Activated CD4-positive, alpha-beta T cell treated with anti-CD3 and anti-CD28 coated beads, Interleukin-2, amount 10 ng/mL, durations not matched to agents 24 days and 14 days (primary cell): ENCODE results near the gene MYO1H. TPM values are rescaled to one million over a fixed set of nuclear protein-coding genes. Genes with fewer than 3 reads are reported as not detected.

Experiments used
- DNase-seq: peaks from one replicate; pipeline ENCODE4 v3.0.0; 2022
- H3K27ac Mint-ChIP-seq: one replicate; pipeline ENCODE4 v1.8.0; 2022; ENCODE audit warnings: mild to moderate bottlenecking, mixed read lengths
- H3K27me3 Mint-ChIP-seq: one replicate; pipeline ENCODE4 v1.8.0; 2022; ENCODE audit warnings: mixed read lengths
- H3K36me3 Mint-ChIP-seq: one replicate; pipeline ENCODE4 v1.8.0; 2022; ENCODE audit warnings: low read depth, mild to moderate bottlenecking, mixed read lengths
- H3K4me1 Mint-ChIP-seq: one replicate; pipeline ENCODE4 v1.8.0; 2021; ENCODE audit warnings: mixed read lengths
- H3K4me3 Mint-ChIP-seq: one replicate; pipeline ENCODE4 v1.8.0; 2022; ENCODE audit warnings: mild to moderate bottlenecking, moderate library complexity, mixed read lengths
- H3K9me3 Mint-ChIP-seq: one replicate; pipeline ENCODE4 v1.8.0; 2021; ENCODE audit warnings: mixed read lengths
- intact Hi-C: fragments of 100-400 bp; cut with micrococcal nuclease; formaldehyde crosslinking; loops from one replicate; pipeline ENCODE4 v1.15.1; 2023
- total RNA-seq: library from RNA; stranded (reverse); gene quantifications from 2 replicates; pipeline ENCODE4 v1.2.3, GENCODE V29; 2022

Gene MYO1H
- total RNA-seq, 1 donor from 2014 or later, result not detected

DNA sequence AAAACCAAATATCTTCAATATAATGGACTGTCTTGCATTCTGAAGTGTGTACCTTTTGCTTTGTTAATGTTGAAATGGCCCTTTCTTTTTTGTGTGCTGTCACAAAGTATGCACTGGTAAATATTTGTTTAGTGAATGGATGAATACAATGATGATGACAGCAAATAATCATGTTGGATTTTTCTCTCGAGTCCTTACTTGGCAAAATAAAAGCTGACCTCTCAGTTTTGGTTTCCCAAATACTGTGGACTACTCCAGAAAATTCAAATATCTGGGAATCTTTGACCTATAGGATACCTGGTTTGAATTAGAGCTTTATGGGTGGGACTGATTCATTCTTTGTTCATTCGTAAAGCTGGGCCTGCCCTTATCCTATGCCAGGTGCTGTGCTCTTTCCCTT, 135.2 kb downstream of the MYO1H start:
- H3K27me3 Mint-ChIP-seq, result no peaks in the 10 kb centered on the region
- peaks cover 12% of the 10 kb centered on the region for H3K4me1 Mint-ChIP-seq
- no peak overlapping the region for H3K4me3 Mint-ChIP-seq
- H3K36me3 Mint-ChIP-seq, result peaks cover 23% of the 10 kb centered on the region
- no peak overlapping the region for H3K27ac Mint-ChIP-seq
- H3K9me3 Mint-ChIP-seq, result no peaks in the 10 kb centered on the region
- DNase-seq, result no peak
- intact Hi-C loops, result no loop called here

DNA sequence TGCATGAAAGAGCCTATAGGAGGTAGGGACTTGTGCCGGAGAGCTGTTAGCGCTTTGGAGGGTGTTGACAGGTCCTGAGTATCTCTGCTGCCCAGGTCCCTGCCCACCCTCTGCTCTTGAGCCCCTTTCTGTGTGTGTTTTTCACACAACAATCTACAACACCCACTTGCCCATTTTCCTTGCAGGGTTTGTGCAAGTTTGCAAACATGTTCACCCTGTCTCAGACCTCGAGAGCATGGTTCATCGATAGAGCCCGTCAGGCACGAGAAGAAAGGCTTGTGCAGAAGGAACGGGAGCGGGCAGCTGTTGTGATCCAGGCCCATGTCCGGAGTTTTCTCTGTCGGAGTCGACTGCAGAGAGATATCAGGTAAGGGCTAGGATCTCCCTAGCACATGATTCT, 135.6 kb downstream of the MYO1H start:
- Mint-ChIP-seq H3K9me3 (no peaks in the 10 kb centered on the region), H3K4me3 (no peak overlapping the region), H3K36me3 (peaks cover 25% of the 10 kb centered on the region), H3K4me1 (peaks cover 12% of the 10 kb centered on the region), H3K27me3 (no peaks in the 10 kb centered on the region), H3K27ac (no peak overlapping the region)
- intact Hi-C loops, result no loop called here
- no peak for DNase-seq

DNA sequence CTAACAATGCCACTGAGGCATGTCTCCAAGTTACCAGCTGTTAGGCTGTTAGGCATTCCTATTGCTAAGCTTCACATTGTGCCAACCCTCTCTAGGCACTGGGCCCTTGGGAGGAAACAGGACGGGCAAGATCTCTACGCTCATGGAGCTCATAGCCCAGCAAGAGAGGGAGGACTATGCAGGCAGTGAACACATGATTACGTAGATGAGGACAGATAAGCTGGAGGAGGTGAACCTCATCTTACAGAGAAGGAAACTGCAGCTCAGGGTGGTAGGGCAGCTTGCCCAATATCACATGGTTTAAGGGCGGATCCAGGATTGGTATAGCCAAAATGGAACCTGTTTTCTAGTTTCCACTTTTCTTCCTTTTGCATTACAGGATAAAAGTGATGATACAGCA, 137.5 kb downstream of the MYO1H start:
- no peak overlapping the region for H3K27ac Mint-ChIP-seq
- peaks cover 35% of the 10 kb centered on the region for H3K36me3 Mint-ChIP-seq
- no peaks in the 10 kb centered on the region for H3K4me1 Mint-ChIP-seq
- no peak for DNase-seq
- H3K9me3 Mint-ChIP-seq, result no peaks in the 10 kb centered on the region
- H3K27me3 Mint-ChIP-seq, result no peaks in the 10 kb centered on the region
- intact Hi-C loops, result no loop called here
- H3K4me3 Mint-ChIP-seq, result no peak overlapping the region

DNA sequence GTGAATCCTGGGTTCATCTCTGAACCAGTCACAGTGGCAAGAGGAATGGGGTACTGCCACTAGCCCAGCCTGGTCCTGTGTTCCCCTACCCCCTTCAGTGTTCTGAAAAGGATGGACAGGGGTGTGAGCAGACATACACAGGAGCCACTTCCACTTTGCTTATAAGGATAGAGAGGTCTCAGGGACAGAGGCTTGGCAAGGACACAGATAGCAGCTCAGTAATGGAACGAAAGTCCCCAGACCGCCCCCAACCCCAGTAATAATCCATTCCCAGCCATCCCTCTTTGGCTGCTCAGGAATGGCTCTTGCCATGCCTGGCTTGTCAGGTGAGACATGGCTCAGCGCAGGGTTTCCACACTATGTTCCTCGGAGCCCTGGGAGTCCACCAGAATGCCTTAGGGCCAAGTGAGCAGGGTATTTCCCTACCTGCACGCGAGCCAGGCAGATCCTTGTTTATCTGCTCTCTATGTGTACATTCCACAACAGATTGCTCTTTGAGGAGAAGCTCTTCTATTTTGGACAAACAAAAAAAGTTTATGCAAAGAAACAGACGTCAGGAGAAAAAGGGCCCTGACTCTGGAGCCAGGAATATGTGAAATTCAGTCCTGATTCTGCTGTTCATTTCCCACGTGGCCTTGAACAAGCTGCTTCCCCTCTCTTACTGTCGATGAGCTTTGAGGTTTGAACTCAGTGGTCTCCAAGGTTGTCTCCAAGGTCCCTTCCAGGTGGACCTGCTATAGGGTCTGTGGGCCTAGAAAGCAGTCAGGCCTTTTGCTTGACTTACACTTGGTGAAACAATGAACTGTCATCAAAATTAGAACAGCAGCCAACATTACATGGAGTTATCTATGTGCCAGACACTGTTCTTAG, 139.7 kb downstream of the MYO1H start:
- Mint-ChIP-seq H3K4me1 (no peaks in the 10 kb centered on the region), H3K4me3 (no peak overlapping the region), H3K36me3 (peaks cover 40% of the 10 kb centered on the region), H3K27ac (no peak overlapping the region), H3K27me3 (no peaks in the 10 kb centered on the region), H3K9me3 (no peaks in the 10 kb centered on the region)
- intact Hi-C loops, result no loop called here
- DNase-seq, result no peak

DNA sequence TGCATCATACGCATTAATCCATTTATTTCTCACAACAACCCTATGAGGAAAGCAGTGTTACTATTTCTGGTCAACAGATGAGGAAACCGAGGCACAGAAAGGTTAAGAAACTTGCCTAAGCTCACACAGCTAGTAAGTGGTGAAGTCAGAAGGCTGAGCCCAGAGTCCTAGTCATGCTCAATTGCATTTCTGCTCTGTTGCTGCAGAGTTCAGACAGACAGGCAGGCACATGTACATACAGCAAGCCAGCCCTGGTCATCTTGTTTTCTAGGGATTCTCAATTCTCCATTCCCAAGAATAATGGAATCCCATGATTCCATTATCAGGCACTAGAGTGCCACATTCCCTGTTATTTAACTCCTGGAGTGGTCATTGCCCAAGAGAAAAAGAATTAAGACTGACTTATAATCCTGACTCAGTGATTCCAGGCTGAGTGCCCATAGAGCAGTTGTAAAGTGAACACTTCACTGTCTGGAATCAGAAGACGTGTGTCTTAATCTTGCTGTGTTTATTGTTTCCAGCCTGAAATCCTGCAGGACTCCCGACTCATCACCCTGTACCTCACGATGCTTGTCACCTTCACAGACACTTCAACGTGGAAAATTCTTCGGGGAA, 140.5 kb downstream of the MYO1H start:
- intact Hi-C loops, result no loop called here

DNA sequence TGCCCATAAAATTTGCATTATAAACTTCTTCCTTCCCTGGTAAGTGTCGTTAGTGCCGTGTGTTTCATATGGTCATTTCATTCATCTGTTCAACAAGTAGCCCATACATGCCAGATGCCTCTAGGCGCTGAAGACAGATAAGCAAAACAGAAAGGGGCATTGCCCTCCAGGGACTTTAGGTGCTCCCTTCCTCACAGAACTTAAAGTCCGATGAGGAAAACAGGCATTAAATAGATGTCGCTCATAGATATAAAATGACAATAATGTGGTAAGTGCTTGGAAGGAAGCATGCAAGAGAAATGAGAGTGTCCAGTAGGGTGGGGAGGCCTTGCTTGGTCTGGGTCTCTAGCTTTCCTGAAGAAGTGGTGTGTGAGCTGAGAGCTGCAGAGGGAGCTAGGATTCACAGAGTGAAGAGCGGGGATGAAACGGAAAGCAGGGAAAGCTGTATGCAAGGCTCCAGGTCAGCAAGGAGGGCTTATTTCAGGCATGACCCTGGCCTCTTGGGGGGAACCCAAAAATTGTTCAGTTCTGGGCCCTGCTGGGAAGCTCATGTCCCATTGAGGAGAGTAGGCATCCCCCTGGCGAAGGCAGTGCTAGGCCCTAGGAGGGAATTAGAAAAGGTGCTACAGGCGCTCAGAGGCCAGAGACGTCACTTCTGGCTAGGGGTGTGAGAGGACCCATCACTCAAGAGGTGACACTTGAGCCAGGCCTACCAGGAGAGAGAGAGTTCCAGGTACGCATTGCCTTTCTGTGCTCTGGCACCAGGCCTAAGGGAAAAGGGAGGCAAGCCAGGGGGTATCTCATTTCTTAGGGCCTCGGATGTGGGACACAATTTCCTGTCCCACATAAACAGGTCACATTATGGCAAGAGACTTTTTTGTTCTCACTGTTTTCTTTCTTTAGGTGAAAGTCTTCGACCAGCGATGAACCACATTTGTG, 141.6 kb downstream of the MYO1H start:
- DNase-seq, result no peak
- intact Hi-C loops, result no loop called here
- H3K27ac Mint-ChIP-seq, result no peak overlapping the region
- H3K36me3 Mint-ChIP-seq, result peaks cover 40% of the 10 kb centered on the region
- no peaks in the 10 kb centered on the region for H3K4me1 Mint-ChIP-seq
- H3K4me3 Mint-ChIP-seq, result no peak overlapping the region
- no peaks in the 10 kb centered on the region for H3K27me3 Mint-ChIP-seq
- no peaks in the 10 kb centered on the region for H3K9me3 Mint-ChIP-seq

More for the DNA sequence above, 140.5 kb downstream of the MYO1H start:
- no peaks in the 10 kb centered on the region for H3K4me1 Mint-ChIP-seq
- no peaks in the 10 kb centered on the region for H3K27me3 Mint-ChIP-seq
- peaks cover 40% of the 10 kb centered on the region for H3K36me3 Mint-ChIP-seq
- no peaks in the 10 kb centered on the region for H3K9me3 Mint-ChIP-seq
- no peak overlapping the region for H3K4me3 Mint-ChIP-seq
- no peak overlapping the region for H3K27ac Mint-ChIP-seq
- DNase-seq, result no peak

DNA sequence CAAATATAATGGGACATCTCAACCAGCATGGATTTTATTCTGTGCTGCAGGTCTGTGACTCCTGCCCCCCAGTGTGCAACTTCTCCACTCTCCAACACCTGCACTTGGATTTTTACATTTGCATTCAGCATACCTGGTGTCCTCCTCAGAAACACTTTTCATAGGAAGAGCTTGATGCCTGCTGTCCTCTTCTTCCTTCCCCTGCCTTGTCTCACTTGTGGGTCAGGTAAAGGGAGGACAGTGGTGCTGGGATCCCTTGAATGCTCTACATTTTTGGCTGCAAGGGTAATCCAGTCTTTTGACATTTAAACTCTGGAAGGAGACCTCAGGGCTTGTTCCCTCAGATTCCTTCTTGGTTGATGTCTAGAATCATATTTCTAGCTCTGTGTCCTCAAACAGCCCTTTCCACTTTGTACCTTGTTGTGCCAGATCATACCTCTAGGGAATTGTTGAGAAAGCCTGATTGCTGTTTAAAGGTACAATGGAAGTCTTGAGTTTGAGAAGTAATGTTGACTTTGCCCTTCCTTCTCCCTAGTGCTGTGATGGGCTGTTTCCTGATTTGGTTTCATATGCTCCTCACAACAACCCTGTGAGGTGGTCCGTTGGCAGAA, 142.4 kb downstream of the MYO1H start:
- H3K27ac Mint-ChIP-seq, result no peak overlapping the region
- H3K9me3 Mint-ChIP-seq, result no peaks in the 10 kb centered on the region
- DNase-seq, result no peak
- intact Hi-C loops, result no loop called here
- H3K4me3 Mint-ChIP-seq, result no peak overlapping the region
- H3K36me3 Mint-ChIP-seq, result peaks cover 41% of the 10 kb centered on the region
- peaks cover 3% of the 10 kb centered on the region for H3K4me1 Mint-ChIP-seq
- H3K27me3 Mint-ChIP-seq, result no peaks in the 10 kb centered on the region

DNA sequence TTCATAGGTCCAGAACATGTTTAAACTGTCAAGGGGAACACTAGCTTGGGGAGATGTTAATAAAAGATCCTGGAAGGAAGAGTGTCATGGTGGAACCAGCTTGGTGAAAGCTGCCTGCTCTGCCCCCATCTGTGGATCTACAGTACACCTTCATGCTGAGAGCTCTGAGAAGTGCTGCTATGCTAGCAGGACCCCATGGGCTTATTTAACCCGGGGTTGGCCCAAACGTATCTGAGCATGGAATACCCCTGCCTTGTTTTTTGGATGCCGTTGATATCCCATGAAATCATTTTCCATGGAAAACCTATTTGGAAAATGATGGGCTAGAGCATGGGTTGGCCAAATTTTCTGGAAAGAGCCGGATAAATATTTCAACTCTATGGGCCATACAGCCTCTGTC, 144.0 kb downstream of the MYO1H start:
- Mint-ChIP-seq H3K4me3 (no peak overlapping the region), H3K36me3 (peaks cover 38% of the 10 kb centered on the region), H3K27me3 (no peaks in the 10 kb centered on the region), H3K27ac (no peak overlapping the region), H3K4me1 (peaks cover 4% of the 10 kb centered on the region), H3K9me3 (no peaks in the 10 kb centered on the region)
- no peak for DNase-seq
- intact Hi-C loops, result no loop called here

DNA sequence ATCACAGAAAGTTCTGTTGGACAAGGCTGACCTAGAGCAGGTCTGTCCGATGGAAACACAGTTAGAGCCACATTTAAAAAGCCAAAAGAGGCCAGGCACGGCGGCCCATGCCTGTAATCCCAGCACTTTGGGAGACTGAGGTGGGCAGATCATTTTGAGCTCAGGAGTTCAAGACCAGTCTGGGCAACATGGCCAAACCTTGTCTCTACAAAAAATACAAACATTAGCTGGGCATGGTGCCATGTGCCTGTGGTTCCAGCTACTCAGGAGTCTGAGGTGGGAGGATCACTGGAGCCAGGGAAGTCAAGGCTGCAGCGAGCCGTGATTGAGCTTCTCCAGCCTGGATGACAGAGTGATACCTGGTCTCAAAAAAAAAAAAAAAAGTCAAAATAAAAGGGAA, 144.7 kb downstream of the MYO1H start:
- peaks cover 38% of the 10 kb centered on the region for H3K36me3 Mint-ChIP-seq
- H3K4me1 Mint-ChIP-seq, result peaks cover 4% of the 10 kb centered on the region

DNA sequence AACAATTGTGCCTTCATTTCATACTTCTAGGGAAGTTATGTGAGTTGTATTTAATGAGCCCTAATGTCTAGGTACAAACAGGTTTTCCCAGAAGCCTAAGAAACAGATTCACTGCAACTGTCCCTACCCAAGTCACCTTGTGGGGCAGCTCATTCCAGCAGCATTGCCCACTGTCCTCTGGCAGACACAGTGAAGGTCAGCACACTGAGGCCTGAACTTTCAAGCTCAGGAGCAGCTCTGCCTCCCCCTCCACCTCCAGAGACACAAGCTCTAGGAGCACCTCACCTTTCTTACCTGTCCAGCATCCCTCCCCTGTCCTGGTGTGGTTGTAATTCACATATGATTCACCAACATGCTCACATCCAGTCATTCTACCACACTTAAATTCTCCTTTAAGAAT, 145.4 kb downstream of the MYO1H start:
- Mint-ChIP-seq H3K27me3 (no peaks in the 10 kb centered on the region), H3K9me3 (no peaks in the 10 kb centered on the region), H3K4me3 (no peak overlapping the region), H3K36me3 (peaks cover 37% of the 10 kb centered on the region), H3K4me1 (peaks cover 4% of the 10 kb centered on the region), H3K27ac (peak overlapping the region; percentile 30)
- no peak for DNase-seq
- intact Hi-C loops, result no loop called here

More for the DNA sequence above, 144.7 kb downstream of the MYO1H start:
- DNase-seq, result no peak
- Mint-ChIP-seq H3K4me3 (no peak overlapping the region), H3K9me3 (no peaks in the 10 kb centered on the region), H3K27me3 (no peaks in the 10 kb centered on the region), H3K27ac (no peak overlapping the region)
- intact Hi-C loops, result no loop called here

DNA sequence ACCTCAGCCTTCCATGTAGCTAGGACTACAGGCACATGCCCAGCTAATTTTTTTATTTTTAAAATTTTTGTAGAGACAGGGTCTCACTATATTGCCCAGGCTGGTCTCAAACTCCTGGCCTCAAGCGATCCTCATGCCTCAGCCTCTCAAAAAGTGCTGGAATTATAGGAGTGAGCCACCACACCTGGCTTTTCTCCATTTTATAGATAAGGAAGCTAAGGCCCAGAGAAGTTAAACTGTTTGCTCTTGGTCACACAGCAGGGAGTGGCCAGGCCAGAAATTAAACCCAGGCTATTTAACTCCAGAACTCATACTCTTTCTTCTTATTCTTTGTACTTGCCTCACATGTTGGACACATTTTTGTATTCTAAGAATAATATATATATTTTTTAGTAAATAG, 146.2 kb downstream of the MYO1H start:
- DNase-seq, result no peak
- H3K36me3 Mint-ChIP-seq, result peaks cover 37% of the 10 kb centered on the region
- intact Hi-C loops, result no loop called here
- H3K27ac Mint-ChIP-seq, result no peak overlapping the region
- H3K9me3 Mint-ChIP-seq, result no peaks in the 10 kb centered on the region
- H3K4me3 Mint-ChIP-seq, result no peak overlapping the region
- no peaks in the 10 kb centered on the region for H3K27me3 Mint-ChIP-seq
- peaks cover 4% of the 10 kb centered on the region for H3K4me1 Mint-ChIP-seq

DNA sequence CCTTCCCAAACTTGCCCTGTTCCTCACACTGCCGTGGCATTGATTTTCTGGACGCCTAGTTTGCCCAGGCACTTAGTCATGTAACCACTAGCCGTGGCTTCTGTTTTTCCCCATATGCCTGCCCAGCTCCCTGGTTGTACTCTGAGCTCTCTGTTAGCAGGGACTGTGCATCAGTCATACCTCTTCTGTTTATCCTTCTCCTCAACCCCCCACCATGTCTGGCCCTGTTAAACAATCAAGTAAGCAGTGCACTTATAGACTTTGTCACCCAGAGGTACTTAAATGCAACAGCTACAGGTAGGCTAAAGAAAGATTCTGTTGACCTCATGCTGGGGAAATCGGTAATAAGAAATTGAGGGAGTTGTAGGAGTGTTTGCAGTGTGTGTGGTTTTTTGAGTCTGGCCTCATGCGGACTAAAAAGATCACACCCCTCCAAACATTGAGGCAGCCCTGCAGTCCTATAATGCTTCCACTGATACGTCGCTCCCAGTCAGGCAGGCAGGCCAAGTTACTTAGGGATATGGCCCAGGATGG, 146.7 kb downstream of the MYO1H start:
- peaks cover 33% of the 10 kb centered on the region for H3K36me3 Mint-ChIP-seq
- intact Hi-C loops, result no loop called here
- H3K27me3 Mint-ChIP-seq, result no peaks in the 10 kb centered on the region
- H3K4me1 Mint-ChIP-seq, result peaks cover 4% of the 10 kb centered on the region
- H3K9me3 Mint-ChIP-seq, result no peaks in the 10 kb centered on the region
- no peak overlapping the region for H3K27ac Mint-ChIP-seq
- DNase-seq, result no peak
- no peak overlapping the region for H3K4me3 Mint-ChIP-seq

DNA sequence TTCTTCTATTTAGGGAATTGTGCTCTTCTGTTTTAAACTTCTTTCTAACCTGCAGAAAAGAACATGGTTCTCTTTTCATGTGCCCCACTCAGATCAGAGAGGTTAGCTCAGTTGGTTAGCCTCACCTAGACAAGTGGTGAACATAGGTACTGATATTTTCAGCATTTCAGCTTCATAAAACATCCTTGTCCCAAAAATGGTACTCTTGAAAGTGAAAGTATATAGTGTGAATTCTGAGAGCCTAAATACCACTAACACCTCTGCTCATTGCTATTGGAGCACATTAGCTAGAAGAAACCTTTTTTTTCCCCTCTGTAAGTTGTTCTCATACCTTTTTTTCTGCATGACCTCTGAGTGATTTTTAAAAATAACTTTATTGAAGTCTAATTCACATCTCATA, 147.3 kb downstream of the MYO1H start:
- no peak overlapping the region for H3K27ac Mint-ChIP-seq
- no peak overlapping the region for H3K4me3 Mint-ChIP-seq
- no peaks in the 10 kb centered on the region for H3K9me3 Mint-ChIP-seq
- H3K4me1 Mint-ChIP-seq, result peaks cover 4% of the 10 kb centered on the region
- intact Hi-C loops, result no loop called here
- no peak for DNase-seq
- H3K36me3 Mint-ChIP-seq, result peaks cover 31% of the 10 kb centered on the region
- H3K27me3 Mint-ChIP-seq, result no peaks in the 10 kb centered on the region
